ENCODE measurements around the gene KL.
A peak's percentile ranks its signal among the peaks of the same experiment; 100 is the strongest.

KL gene

DNA sequence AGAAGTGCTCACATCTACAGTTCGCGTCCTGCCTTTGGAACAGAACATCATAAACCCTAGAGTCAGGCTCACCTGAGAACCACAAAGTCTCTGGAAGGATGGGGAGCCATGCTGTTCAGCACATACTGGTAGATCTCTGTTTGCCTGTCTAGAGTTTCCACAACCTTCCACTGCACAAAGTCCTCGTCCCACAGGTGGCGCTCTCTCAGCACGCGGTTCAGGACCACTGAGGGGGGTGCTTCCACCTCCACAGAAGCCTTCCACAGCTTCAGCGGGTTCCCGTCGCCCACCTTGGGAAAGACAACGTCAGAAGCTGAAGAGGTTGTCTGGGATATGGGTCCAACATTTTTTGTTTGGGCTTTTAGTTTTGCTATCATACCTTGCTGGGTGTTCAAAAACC is 93.6 kb downstream of the KL start:
- H3K36me3 Mint-ChIP-seq = no peaks in the 10 kb centered on the region
- no peak overlapping the region for H3K27ac Mint-ChIP-seq
- H3K27me3 Mint-ChIP-seq = peaks cover 13 to 23% of the 10 kb centered on the region in 2 donors
- ATAC-seq (replicated peaks) = no peak
- no peak overlapping the region for H3K4me3 Mint-ChIP-seq
- peaks cover 30 to 36% of the 10 kb centered on the region in 2 donors for H3K4me1 Mint-ChIP-seq
- no peaks in the 10 kb centered on the region for H3K9me3 Mint-ChIP-seq
- DNase-seq = no peak

DNA sequence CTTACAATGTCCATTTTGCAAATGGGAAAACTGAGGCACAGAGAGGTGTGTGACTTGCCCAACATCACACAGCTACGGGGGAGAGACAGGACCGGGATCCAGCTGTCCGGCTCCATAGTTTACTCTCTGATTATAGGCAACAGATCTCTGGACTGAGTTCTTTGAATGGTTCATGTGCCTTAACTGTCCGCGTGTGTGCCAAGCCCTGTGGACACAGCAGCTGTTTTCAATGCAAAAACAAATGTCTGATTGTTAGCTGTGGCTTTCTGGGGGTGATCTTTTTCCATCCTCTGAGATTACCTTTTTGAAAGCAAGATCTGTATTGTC is 94.1 kb downstream of the KL start:
- H3K4me1 Mint-ChIP-seq = peaks cover 29 to 33% of the 10 kb centered on the region in 2 donors
- ATAC-seq (replicated peaks) = no peak
- H3K9me3 Mint-ChIP-seq = no peaks in the 10 kb centered on the region
- H3K27ac Mint-ChIP-seq = no peak overlapping the region
- peak overlapping the region; percentile 5 to 53 for H3K4me3 Mint-ChIP-seq
- H3K36me3 Mint-ChIP-seq = no peaks in the 10 kb centered on the region
- no peak for DNase-seq
- H3K27me3 Mint-ChIP-seq = peaks cover 13 to 23% of the 10 kb centered on the region in 2 donors

DNA sequence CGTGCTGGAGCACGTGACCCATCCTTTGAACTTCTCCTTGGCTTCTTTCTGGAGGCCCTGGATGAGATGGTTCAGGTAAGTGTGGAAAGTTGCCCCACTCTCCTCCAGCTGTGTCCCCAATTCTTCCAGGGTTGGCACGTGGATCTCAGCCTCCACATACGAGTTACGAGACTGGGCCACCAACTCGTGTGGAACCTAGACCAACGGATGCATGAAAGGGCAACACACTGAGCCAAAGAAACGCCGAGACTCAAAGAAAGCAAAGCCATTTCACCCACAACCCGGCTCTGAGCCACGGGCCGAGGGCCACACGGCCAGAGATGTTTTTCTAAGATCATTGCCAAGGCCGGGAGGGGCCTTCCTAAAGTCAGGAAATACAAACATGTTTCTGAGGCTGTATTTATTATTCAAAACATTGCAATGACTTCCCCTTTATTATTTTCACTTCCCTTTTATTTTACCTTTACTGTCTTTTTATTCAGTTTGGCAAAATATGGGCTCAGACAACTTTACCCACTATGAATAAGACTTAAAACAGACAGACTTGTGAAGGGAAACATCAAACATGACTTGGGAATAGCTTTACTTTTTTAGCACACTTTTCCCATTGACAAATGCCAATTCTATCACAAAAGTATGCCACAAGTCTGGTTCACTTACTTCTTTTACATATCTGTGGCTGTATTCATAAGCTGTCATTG is 94.6 kb downstream of the KL start:
- H3K27ac Mint-ChIP-seq = no peak overlapping the region
- ATAC-seq (replicated peaks) (peak; percentile 49 to 61), DNase-seq (no peak)
- peak overlapping the region; percentile 5 to 53 for H3K4me3 Mint-ChIP-seq
- peaks cover 26 to 28% of the 10 kb centered on the region in 2 donors for H3K4me1 Mint-ChIP-seq
- H3K36me3 Mint-ChIP-seq = no peaks in the 10 kb centered on the region
- H3K27me3 Mint-ChIP-seq = peaks cover 12 to 23% of the 10 kb centered on the region in 2 donors
- H3K9me3 Mint-ChIP-seq = no peaks in the 10 kb centered on the region

DNA sequence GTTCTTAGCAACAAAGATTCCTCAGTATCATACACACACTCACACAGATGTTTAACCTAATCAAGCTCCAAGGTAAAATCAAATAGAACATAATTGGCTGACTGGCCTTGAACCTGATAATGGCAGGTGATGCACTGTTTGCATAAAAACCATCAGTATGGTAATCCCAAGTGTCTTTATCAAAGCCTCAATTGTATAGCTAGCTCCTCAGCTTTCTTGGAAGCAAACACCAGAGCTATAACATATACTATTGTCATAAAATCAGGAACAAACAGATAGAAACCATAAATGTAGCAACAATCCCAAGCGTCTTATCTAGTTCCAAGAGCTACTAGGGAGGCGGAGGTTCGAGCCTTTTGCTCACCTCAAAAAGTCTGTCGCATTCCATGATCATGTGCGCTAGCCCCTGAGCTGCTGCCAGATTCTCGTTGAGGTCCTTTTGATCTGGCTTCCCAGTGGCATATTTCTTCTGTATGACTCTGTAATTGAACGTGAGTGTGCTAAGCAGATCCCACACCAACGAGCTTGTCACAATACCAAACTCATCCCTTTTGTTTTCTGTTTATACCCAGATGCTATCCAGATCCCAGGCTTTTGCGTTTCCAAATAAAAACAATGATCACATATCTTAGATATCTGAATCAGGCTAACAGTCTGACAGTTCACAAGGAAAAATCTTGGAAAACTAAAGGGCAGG is 95.3 kb downstream of the KL start:
- Mint-ChIP-seq H3K27me3 (peaks cover 6 to 23% of the 10 kb centered on the region in 2 donors), H3K36me3 (no peaks in the 10 kb centered on the region), H3K4me1 (peaks cover 21 to 28% of the 10 kb centered on the region in 2 donors), H3K4me3 (no peak overlapping the region), H3K27ac (no peak overlapping the region), H3K9me3 (no peaks in the 10 kb centered on the region)
- ATAC-seq (replicated peaks) (peak; percentile 20 to 21), DNase-seq (no peak)

DNA sequence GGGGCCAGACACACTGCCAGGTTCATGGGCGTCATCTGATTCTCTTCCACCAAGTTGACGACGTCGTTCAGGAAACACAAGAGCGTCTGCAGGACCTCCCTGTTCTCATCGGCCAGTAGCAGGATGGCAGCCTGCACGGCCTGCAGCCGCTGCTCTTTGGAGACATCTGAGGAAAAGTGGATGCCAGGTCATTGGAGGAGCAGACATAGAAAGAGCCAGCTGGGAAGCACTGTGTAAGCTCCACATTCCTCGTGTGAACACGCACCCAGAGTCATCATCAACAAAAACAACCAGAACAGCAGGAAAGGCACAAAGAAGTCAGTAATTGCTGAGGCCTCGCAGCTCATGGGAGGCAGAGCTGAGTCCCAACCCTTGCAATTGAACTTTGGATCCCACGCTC is 96.5 kb downstream of the KL start:
- peaks cover 13 to 20% of the 10 kb centered on the region in 2 donors for H3K4me1 Mint-ChIP-seq
- DNase-seq (no peak), ATAC-seq (replicated peaks) (no peak)
- H3K36me3 Mint-ChIP-seq = no peaks in the 10 kb centered on the region
- H3K4me3 Mint-ChIP-seq = no peak overlapping the region
- peaks cover 6 to 23% of the 10 kb centered on the region in 2 donors for H3K27me3 Mint-ChIP-seq
- no peaks in the 10 kb centered on the region for H3K9me3 Mint-ChIP-seq
- no peak overlapping the region for H3K27ac Mint-ChIP-seq

DNA sequence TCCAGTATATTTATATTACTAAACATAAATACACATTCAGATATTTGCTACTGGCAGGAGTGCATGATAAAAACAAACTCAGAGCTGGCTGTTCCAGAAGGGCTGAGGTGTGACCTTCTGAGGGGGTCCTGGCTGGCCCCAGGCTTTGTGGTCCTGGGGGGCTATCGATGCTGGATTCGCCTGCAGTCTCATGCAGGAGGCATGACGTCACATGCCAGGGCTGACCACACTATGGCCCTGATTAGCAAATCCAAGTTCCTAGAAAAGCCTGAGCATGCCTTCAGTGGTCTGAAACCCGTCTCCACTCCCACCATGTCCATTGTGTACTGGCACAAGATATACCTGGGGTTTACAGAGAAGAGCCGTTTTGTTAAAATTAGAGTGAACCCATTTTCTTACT is 97.9 kb downstream of the KL start:
- peaks cover 0 to 14% of the 10 kb centered on the region in 2 donors for H3K27me3 Mint-ChIP-seq
- H3K36me3 Mint-ChIP-seq = no peaks in the 10 kb centered on the region
- no peak overlapping the region for H3K27ac Mint-ChIP-seq
- no peak for ATAC-seq (replicated peaks)
- DNase-seq = no peak
- H3K4me1 Mint-ChIP-seq = peaks cover 12 to 19% of the 10 kb centered on the region in 2 donors
- no peaks in the 10 kb centered on the region for H3K9me3 Mint-ChIP-seq
- H3K4me3 Mint-ChIP-seq = no peak overlapping the region

DNA sequence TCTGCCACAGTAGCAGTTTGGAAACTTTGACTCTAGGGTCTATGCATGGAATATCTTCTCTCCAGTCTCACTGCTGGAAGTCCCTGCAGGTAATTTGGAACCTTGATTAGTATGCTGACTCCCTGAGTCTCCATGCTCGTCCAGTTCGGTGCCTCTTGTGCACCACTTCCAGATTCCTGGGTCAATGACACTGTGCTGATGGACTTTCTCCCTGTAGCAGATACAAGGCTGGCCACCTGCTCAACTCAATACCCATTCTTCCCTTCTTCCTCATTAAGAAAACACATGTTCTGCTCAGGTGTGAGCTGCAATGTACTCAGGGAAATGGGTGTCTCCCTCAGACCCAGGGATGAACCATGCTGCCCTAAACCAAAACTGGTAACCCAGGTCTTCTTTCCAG is 99.1 kb downstream of the KL start:
- Mint-ChIP-seq H3K9me3 (no peaks in the 10 kb centered on the region), H3K27ac (no peak overlapping the region), H3K4me3 (no peak overlapping the region), H3K36me3 (no peaks in the 10 kb centered on the region), H3K4me1 (peaks cover 9 to 11% of the 10 kb centered on the region in 2 donors), H3K27me3 (peaks cover 0 to 14% of the 10 kb centered on the region in 2 donors)
- DNase-seq (no peak), ATAC-seq (replicated peaks) (no peak)
